ENCODE data around the gene APBA3. TPM values are rescaled to one million over a fixed set of nuclear protein-coding genes. Genes with fewer than 3 reads are reported as not detected.

APBA3 gene
- total and polyA plus RNA-seq, 9 of the 15 experiments (the other 6 are each of a cell fraction or from before 2014, with no cell fraction given) = 0.10 to 29.5 (median 11.5) TPM

- TF ChIP-seq PBX2 (CRISPR knock-in tag; IDR thresholded peaks at IDR 0.05; ENCODE audit: low read depth) (no peak), PBX2 (tag; conservative IDR thresholded peaks at IDR 0.05; ENCODE audit: low read depth) (0 out of 2 replicates have a peak, but pooled peaks have one; percentile 17), KDM1A (IDR thresholded peaks at IDR 0.05) (peak; percentile 25 to 72; a peak in 3 of 4 replicates), POLR2A (conservative IDR thresholded peaks at IDR 0.05) (no peak), ZNF239 (CRISPR knock-in tag; IDR thresholded peaks at IDR 0.05) (no peak), BHLHE40 (IDR thresholded peaks at IDR 0.05; ENCODE audit: low read length) (no peak), PHF20 (IDR thresholded peaks at IDR 0.05; ENCODE audit: partially characterized antibody) (peak; percentile 35), HMGN3 (IDR thresholded peaks at IDR 0.05; ENCODE audit: borderline replicate concordance, extremely low read depth, insufficient read length, low read depth, low read length) (no peak), PTBP1 (IDR thresholded peaks at IDR 0.05; ENCODE audit: low read depth, low read length) (peak; percentile 100), SRSF3 (IDR thresholded peaks at IDR 0.05; ENCODE audit: insufficient read depth, low read length) (no peak), MLLT1 (IDR thresholded peaks at IDR 0.05) (peak in 1 of 2 experiments; percentile 79; a peak in 2 of 4 replicates), ADNP (tag; IDR thresholded peaks at IDR 0.05) (peak; percentile 70; the same call in 1 of the 2 replicates), FOXM1 (IDR thresholded peaks at IDR 0.05; ENCODE audit: low read depth) (0 out of 2 replicates have a peak, but pooled peaks have one; percentile 12), FOXM1 (CRISPR knock-in tag; IDR thresholded peaks at IDR 0.05; ENCODE audit: low read depth) (no peak), MYC (IDR thresholded peaks at IDR 0.05; ENCODE audit: low read depth, low read length) (no peak), MYC (CRISPR knock-in tag; IDR thresholded peaks at IDR 0.05; ENCODE audit: borderline replicate concordance, low read depth) (no peak), RCOR1 (IDR thresholded peaks at IDR 0.05; ENCODE audit: borderline replicate concordance in 1 of 2, low read depth in 2 of 2, low read length in 2 of 2) (0 out of 4 replicates have a peak, but pooled peaks of 1 of the 2 experiments have one; percentile 7), BCOR (IDR thresholded peaks at IDR 0.05) (peak; percentile 91), RBM25 (IDR thresholded peaks at IDR 0.05; ENCODE audit: low read depth, low read length, severe bottlenecking) (peak; percentile 86), ZSCAN29 (IDR thresholded peaks at IDR 0.05) (peak; percentile 69), PHF21A (IDR thresholded peaks at IDR 0.05; ENCODE audit: borderline replicate concordance, low read depth) (peak; percentile 81)
- TF ChIP-seq, protein P1, sequence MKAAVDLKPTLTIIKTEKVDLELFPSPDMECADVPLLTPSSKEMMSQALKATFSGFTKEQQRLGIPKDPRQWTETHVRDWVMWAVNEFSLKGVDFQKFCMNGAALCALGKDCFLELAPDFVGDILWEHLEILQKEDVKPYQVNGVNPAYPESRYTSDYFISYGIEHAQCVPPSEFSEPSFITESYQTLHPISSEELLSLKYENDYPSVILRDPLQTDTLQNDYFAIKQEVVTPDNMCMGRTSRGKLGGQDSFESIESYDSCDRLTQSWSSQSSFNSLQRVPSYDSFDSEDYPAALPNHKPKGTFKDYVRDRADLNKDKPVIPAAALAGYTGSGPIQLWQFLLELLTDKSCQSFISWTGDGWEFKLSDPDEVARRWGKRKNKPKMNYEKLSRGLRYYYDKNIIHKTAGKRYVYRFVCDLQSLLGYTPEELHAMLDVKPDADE (conservative IDR thresholded peaks at IDR 0.05; ENCODE audit: control insufficient read depth, low read depth, low read length) = no peak
- TF ChIP-seq, protein P2, sequence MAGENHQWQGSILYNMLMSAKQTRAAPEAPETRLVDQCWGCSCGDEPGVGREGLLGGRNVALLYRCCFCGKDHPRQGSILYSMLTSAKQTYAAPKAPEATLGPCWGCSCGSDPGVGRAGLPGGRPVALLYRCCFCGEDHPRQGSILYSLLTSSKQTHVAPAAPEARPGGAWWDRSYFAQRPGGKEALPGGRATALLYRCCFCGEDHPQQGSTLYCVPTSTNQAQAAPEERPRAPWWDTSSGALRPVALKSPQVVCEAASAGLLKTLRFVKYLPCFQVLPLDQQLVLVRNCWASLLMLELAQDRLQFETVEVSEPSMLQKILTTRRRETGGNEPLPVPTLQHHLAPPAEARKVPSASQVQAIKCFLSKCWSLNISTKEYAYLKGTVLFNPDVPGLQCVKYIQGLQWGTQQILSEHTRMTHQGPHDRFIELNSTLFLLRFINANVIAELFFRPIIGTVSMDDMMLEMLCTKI (IDR thresholded peaks at IDR 0.05; ENCODE audit: partially characterized antibody) = no peak
Measured at GRCh38 chr19:3733549-3734309, 27.8 kb downstream of the APBA3 start (continued).
